GM18861 (cell line): ENCODE measurements around the gene KANK2.
"Not testable (repeated sequence)": the region's sequence is repeated elsewhere in the genome, so short reads cannot be mapped to it uniquely, and the experiment has no call there.

Source experiments
- ATAC-seq: cut with Tn5 transposase; IDR thresholded peaks from one replicate; pipeline ENCODE4 v1.9.1; 2021; ENCODE audit not compliant: unreplicated experiment

Gene KANK2

GRCh38 chr19:11198769-11199424 is 1.6 kb upstream of the KANK2 start:
- ATAC-seq = no peak

DNA sequence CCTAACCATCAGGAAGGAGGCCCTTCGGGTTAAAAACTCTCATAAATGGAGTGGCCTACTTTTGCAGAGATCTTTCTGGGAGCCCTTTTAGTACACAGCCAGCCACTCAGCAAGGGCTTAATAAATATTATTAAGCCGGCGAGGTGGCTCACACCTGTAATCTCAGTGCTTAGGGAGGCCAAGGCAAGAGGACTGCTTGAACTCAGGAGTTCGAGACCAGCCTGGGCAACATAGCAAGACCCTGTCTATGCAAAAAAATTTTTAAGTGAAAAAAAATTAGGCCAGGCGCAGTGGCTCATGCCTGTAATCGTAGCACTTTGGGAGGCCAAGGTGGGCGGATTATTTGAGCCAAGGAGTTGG is 810 bp upstream of the KANK2 start:
- ATAC-seq = no peak

- ATAC-seq = no peak
Measured at GRCh38 chr19:11196406-11197287, 698 bp downstream of the KANK2 start.

- no peak for ATAC-seq
Measured at GRCh38 chr19:11195681-11196080, 1.7 kb downstream of the KANK2 start.

DNA sequence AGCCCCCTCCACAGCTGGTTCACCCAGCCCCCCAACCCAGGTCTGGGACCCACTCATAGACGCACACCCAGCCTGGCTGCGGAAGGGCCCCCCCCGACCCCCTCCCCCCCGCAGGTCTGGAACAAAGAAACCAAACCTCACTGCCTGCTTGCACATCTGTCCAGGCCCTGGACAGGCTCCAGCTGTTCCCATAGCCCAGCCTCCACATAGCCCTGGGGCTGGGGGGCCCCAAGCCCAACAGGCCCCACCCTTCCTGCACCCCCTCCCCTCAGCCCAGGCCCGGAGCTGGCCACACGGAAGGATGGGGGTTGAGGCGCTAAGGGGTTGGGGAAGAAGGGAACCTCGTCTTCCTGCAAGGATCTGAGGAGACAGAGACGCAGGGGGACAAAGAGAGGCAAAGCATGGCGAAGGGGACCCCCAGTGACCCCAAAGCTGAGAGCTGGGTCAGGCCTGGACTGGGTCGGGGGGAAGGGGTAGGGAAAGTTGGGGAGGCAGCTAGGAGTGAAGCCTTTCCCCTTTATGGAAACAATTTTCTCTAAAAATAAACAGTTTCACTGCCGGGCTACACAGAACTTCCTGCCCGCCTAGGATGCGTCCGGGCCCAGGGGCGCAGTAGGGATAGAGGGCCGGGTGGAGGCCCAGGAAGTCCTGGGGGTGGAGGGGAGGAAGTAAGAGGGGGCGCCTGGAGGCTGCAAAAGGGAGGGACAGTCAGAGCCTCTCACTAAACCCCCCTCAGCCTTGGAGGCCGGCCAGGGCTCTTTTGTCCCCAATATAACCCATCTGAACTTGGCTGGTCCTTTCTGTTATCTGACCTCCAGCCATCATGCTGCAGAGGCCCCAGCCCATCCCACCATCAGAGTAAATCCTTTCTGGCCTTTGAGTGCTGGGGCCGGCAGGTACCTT is 2.4 kb downstream of the KANK2 start:
- ATAC-seq = no peak

DNA sequence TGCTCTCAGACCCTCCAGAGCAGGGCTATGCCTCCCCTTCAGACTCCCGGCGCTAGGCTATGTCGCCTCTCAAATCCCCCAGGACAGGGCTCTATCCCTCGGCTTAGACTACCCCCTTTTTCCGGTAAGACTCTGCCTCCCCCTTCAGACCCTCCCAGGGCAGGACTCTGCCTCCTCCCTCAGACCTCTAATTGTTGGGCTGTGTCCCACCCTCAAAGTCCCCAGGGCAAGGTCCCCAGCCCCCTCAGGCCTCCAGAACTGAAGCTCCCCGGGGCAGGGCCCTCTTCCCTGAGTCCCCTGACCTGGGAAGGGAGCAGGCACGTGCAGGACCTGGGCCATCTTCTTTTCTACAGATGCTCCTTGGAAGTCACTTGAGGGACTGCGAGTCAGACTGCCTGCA is 3.2 kb downstream of the KANK2 start:
- ATAC-seq = no peak

GRCh38 chr19:11192957-11193939 is 4.1 kb downstream of the KANK2 start:
- no peak for ATAC-seq

DNA sequence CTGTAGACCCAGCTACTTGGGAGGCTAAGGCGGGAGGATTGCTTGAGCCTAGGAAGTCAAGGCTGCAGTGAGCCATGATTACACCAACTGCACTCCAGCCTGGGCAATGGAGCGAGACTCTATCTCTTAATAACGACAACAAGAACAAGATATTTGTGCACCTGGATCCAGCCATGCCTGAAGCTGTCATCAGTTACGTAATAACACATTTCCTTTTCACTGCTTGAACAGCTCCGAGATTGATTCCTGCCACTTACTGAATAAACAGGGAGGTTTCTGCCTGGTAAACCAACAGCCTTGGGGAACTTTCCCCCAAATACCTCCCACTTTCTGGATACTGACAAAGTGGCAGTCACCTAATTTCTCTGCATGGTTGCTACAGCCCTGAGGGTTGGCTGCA is 5.4 kb downstream of the KANK2 start:
- ATAC-seq = no peak

- ATAC-seq = no peak
Measured at GRCh38 chr19:11191273-11191755, 6.0 kb downstream of the KANK2 start.

- no peak for ATAC-seq
Measured at GRCh38 chr19:11190501-11190900, 6.8 kb downstream of the KANK2 start.

GRCh38 chr19:11187441-11187840 is 9.9 kb downstream of the KANK2 start:
- no peak for ATAC-seq

GRCh38 chr19:11182994-11183393 is 14.4 kb downstream of the KANK2 start:
- ATAC-seq = no peak

- ATAC-seq = no peak
Measured at GRCh38 chr19:11181488-11181887, 15.9 kb downstream of the KANK2 start.

DNA sequence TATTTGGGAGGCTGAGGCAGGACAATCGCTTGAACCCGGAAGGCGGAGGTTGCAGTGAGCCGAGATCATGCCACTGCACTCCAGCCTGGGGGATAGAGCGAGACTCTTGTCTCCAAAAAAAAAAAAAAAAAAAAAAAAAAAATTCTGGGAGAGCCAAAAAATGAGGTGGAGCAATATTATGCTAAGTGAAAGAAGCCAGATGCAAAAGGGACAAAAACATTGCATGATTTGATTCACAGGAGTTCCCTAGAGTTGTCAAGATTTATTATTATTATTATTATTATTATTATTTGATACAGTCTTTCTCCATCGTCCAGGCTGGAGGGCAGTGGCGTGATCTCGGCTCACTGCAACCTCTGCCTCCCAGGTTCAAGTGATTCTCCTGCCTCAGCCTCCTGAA is 16.4 kb downstream of the KANK2 start:
- ATAC-seq = not testable (repeated sequence)

- no peak for ATAC-seq
Measured at GRCh38 chr19:11180346-11180745, 17.0 kb downstream of the KANK2 start.

DNA sequence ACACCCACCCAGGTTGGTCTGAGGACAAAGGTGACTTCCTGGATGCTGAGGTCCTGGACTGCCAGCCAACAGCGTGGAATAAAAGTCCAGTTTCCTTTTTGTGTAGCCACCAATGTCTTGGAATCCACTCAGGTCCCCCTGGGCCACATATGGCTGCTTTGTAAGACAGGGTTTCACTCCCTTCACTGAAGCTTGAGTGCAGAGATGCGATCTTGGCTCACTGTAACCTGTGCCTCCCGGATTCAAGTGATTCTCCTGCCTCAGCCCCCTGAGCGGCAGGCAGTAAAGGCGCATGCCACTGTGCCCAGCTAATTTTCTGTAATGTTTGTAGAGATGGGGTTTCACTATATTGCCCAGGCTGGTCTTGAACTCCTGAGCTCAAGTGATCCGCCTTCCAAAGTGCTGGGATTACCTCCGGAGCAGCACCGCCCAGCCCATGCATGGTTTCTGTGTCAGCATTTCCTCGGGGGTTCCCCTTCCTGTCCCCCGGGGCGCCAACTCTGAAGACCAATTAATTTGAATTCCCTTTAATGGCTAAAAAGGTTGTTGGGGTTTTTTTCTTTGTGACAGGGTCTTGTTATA is 17.5 kb downstream of the KANK2 start:
- no peak for ATAC-seq

GRCh38 chr19:11179145-11179465 is 18.2 kb downstream of the KANK2 start:
- ATAC-seq = not testable (repeated sequence)

GRCh38 chr19:11177592-11177991 is 19.8 kb downstream of the KANK2 start:
- ATAC-seq = no peak

DNA sequence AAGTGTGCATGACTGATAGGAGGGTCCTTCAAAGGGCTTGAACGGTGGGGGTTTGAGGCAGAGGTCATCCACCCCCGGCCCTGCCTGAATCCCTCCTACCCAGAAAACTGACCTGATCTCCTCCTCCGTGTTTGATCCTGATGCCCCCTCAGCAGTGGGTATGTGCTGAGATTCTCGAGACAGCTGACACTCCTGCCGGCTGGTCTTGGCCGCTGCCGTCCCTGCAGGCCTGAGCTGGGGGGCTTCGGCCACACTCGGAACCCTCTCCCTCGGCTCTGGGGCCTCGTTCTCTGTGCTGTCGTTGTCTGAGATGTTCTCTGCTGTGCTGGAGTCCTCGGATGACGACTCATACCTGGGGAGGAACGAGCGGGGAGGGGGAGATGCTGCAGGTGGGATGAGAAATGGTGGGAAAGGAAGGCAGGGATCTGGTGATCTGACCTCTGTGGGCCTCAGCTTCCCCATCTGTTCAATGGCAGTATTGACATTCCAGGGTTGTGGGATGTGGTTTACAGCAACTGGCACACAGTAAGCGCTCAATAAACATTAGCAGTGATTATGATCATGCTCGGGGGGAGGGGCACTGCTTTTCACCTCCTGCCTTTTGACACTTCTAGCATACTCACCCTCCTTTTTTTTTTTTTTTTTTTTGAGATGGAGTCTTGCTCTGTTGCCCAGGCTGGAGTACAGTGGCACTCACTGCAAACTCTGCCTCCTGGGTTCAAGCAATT is 20.7 kb downstream of the KANK2 start:
- no peak for ATAC-seq
